ENCODE results near the gene TSGA10IP.
A peak's percentile ranks its signal among the peaks of the same experiment; 100 is the strongest.

The TSGA10IP gene

DNA sequence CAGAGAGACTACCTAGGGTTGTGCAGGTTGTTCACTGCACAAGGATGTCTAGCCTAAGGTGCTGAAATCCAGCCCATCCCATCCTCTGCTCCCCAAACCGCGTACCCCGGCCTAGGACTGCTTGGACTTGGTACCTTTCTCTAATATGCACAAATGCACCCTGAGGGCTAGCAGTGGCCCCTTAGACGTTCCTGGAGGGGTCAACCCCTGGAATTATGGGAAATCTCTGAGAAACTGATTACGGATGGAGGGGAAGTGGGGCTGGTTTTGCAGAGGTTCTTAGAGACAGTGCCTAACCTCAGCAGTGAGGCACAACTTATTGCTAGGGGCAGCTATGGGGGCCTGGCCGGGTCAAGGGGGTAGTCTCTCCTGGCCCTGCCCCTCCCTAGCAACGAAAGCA lies 28.9 kb upstream of the TSGA10IP start:
- peak overlapping the region; percentile 52 for H4K91ac ChIP-seq (ENCODE audit: low read depth, low read length)
- H2AFZ ChIP-seq (ENCODE audit: insufficient read depth, low read length, poor library complexity): no peak overlapping the region
- peaks cover 19% of the 10 kb centered on the region for H3K79me1 ChIP-seq (ENCODE audit: low read length)
- no peak overlapping the region for H4K8ac ChIP-seq (ENCODE audit: low read depth, low read length)
- peaks cover 18% of the 10 kb centered on the region in 2 experiments for H3K36me3 ChIP-seq (ENCODE audit: control insufficient read depth in 1 of 2, insufficient read depth in 2 of 2, low read length in 2 of 2)
- peak overlapping the region; percentile 35 for H2BK12ac ChIP-seq (ENCODE audit: low read length)
- no peak overlapping the region for H3K18ac ChIP-seq (ENCODE audit: low read length)
- H3K14ac ChIP-seq (ENCODE audit: low read length): peak overlapping the region; percentile 36
- H3K27ac ChIP-seq (ENCODE audit: low read depth, low read length): peak overlapping the region; percentile 79
- no peak overlapping the region for H4K12ac ChIP-seq (ENCODE audit: low read depth, low read length)
- H3K27me3 ChIP-seq (ENCODE audit: insufficient read depth, low read length): no peaks in the 10 kb centered on the region
- DNase-seq: no peak
- WGBS (ENCODE audit: extremely low coverage, insufficient coverage, insufficient read length): no CpG with 5 or more reads among the region's 7 CpGs
- H3K4me1 ChIP-seq (ENCODE audit: control insufficient read depth in 1 of 2, insufficient read depth in 2 of 2, low read length in 2 of 2): peaks cover 43 to 45% of the 10 kb centered on the region in 2 experiments
- no peak overlapping the region for H3K4me2 ChIP-seq (ENCODE audit: low read length)
- H2BK5ac ChIP-seq (ENCODE audit: low read depth, low read length, poor library complexity): no peak overlapping the region
- H3K23ac ChIP-seq (ENCODE audit: low read length): no peak overlapping the region
- no peak overlapping the region for H3K4me3 ChIP-seq (ENCODE audit: low read depth, low read length)
- H3K9ac ChIP-seq (ENCODE audit: low read length): no peak overlapping the region
- peak overlapping the region; percentile 43 for H2BK120ac ChIP-seq (ENCODE audit: insufficient read depth, low read length, poor library complexity)
- H3K4ac ChIP-seq (ENCODE audit: low read depth, low read length): no peak overlapping the region
- H3K9me3 ChIP-seq (ENCODE audit: insufficient read depth, low read depth, low read length): peaks cover 2% of the 10 kb centered on the region
- H2AK5ac ChIP-seq (ENCODE audit: low read length): no peak overlapping the region
- peaks cover 10% of the 10 kb centered on the region for H3K79me2 ChIP-seq (ENCODE audit: control insufficient read depth, insufficient read depth, low read length, poor library complexity)

GRCh38 chr11:65917077-65917433 lies 28.2 kb upstream of the TSGA10IP start:
- peak overlapping the region; percentile 35 for H3K4ac ChIP-seq (ENCODE audit: low read depth, low read length)
- H3K9me3 ChIP-seq (ENCODE audit: insufficient read depth, low read depth, low read length): peaks cover 2% of the 10 kb centered on the region
- no peak overlapping the region for H3K14ac ChIP-seq (ENCODE audit: low read length)
- no CpG with 5 or more reads among the region's 3 CpGs for WGBS (ENCODE audit: extremely low coverage, insufficient coverage, insufficient read length)
- peak overlapping the region; percentile 1 for H2BK12ac ChIP-seq (ENCODE audit: low read length)
- H4K8ac ChIP-seq (ENCODE audit: low read depth, low read length): no peak overlapping the region
- DNase-seq: no peak
- H4K91ac ChIP-seq (ENCODE audit: low read depth, low read length): no peak overlapping the region
- H3K23ac ChIP-seq (ENCODE audit: low read length): no peak overlapping the region
- peaks cover 21 to 22% of the 10 kb centered on the region in 2 experiments for H3K36me3 ChIP-seq (ENCODE audit: control insufficient read depth in 1 of 2, insufficient read depth in 2 of 2, low read length in 2 of 2)
- H2BK120ac ChIP-seq (ENCODE audit: insufficient read depth, low read length, poor library complexity): no peak overlapping the region
- H3K4me3 ChIP-seq (ENCODE audit: low read depth, low read length): peak overlapping the region; percentile 21
- H3K27me3 ChIP-seq (ENCODE audit: insufficient read depth, low read length): no peaks in the 10 kb centered on the region
- no peak overlapping the region for H3K27ac ChIP-seq (ENCODE audit: low read depth, low read length)
- H3K79me1 ChIP-seq (ENCODE audit: low read length): peaks cover 19% of the 10 kb centered on the region
- no peak overlapping the region for H2BK5ac ChIP-seq (ENCODE audit: low read depth, low read length, poor library complexity)
- no peak overlapping the region for H2AFZ ChIP-seq (ENCODE audit: insufficient read depth, low read length, poor library complexity)
- H3K4me2 ChIP-seq (ENCODE audit: low read length): no peak overlapping the region
- H3K79me2 ChIP-seq (ENCODE audit: control insufficient read depth, insufficient read depth, low read length, poor library complexity): peaks cover 10% of the 10 kb centered on the region
- peak overlapping the region; percentile 6 for H3K18ac ChIP-seq (ENCODE audit: low read length)
- H3K4me1 ChIP-seq (ENCODE audit: control insufficient read depth in 1 of 2, insufficient read depth in 2 of 2, low read length in 2 of 2): peaks cover 40 to 43% of the 10 kb centered on the region in 2 experiments
- peak overlapping the region; percentile 34 for H2AK5ac ChIP-seq (ENCODE audit: low read length)
- H3K9ac ChIP-seq (ENCODE audit: low read length): peak overlapping the region; percentile 14
- H4K12ac ChIP-seq (ENCODE audit: low read depth, low read length): no peak overlapping the region

DNA sequence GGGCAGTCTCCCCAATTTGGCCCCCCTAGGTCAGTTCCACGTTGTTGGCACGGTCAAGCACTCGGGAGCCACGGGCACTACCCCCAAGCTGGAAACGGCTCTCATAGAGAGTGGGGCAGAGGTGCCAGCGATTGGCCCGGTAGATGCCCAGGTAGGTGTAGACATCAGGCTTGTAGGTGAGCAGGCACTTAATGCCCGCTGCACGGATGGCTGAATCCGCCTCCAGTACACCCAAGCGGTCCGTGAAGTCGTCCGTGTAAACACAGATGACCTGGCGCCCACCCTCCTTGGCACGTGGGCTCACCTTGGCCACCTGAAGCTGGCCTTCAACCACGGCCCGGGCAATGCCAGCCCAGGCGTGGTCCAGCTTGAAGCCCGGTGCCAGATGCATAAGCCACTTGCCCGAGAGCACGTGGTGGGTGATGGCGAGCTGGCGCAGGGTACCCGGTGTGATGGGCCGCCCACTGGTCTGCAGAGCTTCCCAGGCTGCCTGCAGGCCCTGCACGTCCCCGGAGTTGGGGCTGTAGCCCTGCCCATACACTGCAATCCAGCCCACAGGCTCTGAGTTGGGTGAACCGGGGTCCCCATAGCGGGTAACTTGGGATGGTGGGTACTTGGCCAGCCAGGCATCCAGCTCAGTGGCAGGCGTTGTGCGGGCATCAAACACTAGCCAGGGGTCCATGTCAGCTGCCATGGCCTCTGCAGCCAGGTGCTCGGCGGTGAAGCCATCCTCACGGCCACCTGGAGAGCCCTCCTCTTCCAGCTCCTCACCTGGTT lies 27.7 kb upstream of the TSGA10IP start:
- H2BK5ac ChIP-seq (ENCODE audit: low read depth, low read length, poor library complexity): no peak overlapping the region
- no CpG with 5 or more reads among the region's 35 CpGs for WGBS (ENCODE audit: extremely low coverage, insufficient coverage, insufficient read length)
- H3K4me3 ChIP-seq (ENCODE audit: low read depth, low read length): peak overlapping the region; percentile 88

GRCh38 chr11:65918211-65919140 lies 26.8 kb upstream of the TSGA10IP start, which contains the start of gene C11orf68:
Gene C11orf68, minus strand, starts transcription at chr11:65919062. Its CDS starts 31 bp downstream, at chr11:65919031.
- Histone ChIP-seq H3K4ac (ENCODE audit: low read depth, low read length) (peak within 1 kb of the TSS; percentile 88), H2BK5ac (ENCODE audit: low read depth, low read length, poor library complexity) (peak within 1 kb of the TSS; percentile 81), H3K4me3 (ENCODE audit: low read depth, low read length) (peak within 1 kb of the TSS; percentile 92), H3K79me2 (ENCODE audit: control insufficient read depth, insufficient read depth, low read length, poor library complexity) (peaks cover 10% of the 10 kb centered on the region), H3K9me3 (ENCODE audit: insufficient read depth, low read depth, low read length) (peaks cover 2% of the 10 kb centered on the region), H3K27ac (ENCODE audit: low read depth, low read length) (peak within 1 kb of the TSS; percentile 71), H3K18ac (ENCODE audit: low read length) (peak within 1 kb of the TSS; percentile 99), H3K4me2 (ENCODE audit: low read length) (peak within 1 kb of the TSS; percentile 77), H2AK5ac (ENCODE audit: low read length) (peak within 1 kb of the TSS; percentile 96), H3K14ac (ENCODE audit: low read length) (peak within 1 kb of the TSS; percentile 98), H4K91ac (ENCODE audit: low read depth, low read length) (peak within 1 kb of the TSS; percentile 95), H4K8ac (ENCODE audit: low read depth, low read length) (peak within 1 kb of the TSS; percentile 93), H2AFZ (ENCODE audit: insufficient read depth, low read length, poor library complexity) (peak within 1 kb of the TSS; percentile 56), H3K23ac (ENCODE audit: low read length) (no peak within 1 kb of the TSS), H2BK120ac (ENCODE audit: insufficient read depth, low read length, poor library complexity) (peak within 1 kb of the TSS; percentile 93), H3K36me3 (ENCODE audit: control insufficient read depth in 1 of 2, insufficient read depth in 2 of 2, low read length in 2 of 2) (peaks cover 26 to 31% of the 10 kb centered on the region in 2 experiments), H4K12ac (ENCODE audit: low read depth, low read length) (peak within 1 kb of the TSS; percentile 95), H2BK12ac (ENCODE audit: low read length) (peak within 1 kb of the TSS; percentile 32), H3K79me1 (ENCODE audit: low read length) (peaks cover 19% of the 10 kb centered on the region), H3K9ac (ENCODE audit: low read length) (peak within 1 kb of the TSS; percentile 96), H3K27me3 (ENCODE audit: insufficient read depth, low read length) (no peaks in the 10 kb centered on the region), H3K4me1 (ENCODE audit: control insufficient read depth in 1 of 2, insufficient read depth in 2 of 2, low read length in 2 of 2) (peaks cover 39 to 43% of the 10 kb centered on the region in 2 experiments)
- WGBS (ENCODE audit: extremely low coverage, insufficient coverage, insufficient read length): no CpG with 5 or more reads among the region's 77 CpGs
- DNase-seq: peak in 1 of 2 donors; percentile 52

More for the DNA sequence above, 27.7 kb upstream of the TSGA10IP start:
- Histone ChIP-seq H3K9me3 (ENCODE audit: insufficient read depth, low read depth, low read length) (peaks cover 2% of the 10 kb centered on the region), H2BK12ac (ENCODE audit: low read length) (peak overlapping the region; percentile 25), H3K79me2 (ENCODE audit: control insufficient read depth, insufficient read depth, low read length, poor library complexity) (peaks cover 10% of the 10 kb centered on the region), H3K4me1 (ENCODE audit: control insufficient read depth in 1 of 2, insufficient read depth in 2 of 2, low read length in 2 of 2) (peaks cover 39 to 43% of the 10 kb centered on the region in 2 experiments), H3K4ac (ENCODE audit: low read depth, low read length) (peak overlapping the region; percentile 35), H3K9ac (ENCODE audit: low read length) (peak overlapping the region; percentile 96), H4K8ac (ENCODE audit: low read depth, low read length) (peak overlapping the region; percentile 93), H3K4me2 (ENCODE audit: low read length) (peak overlapping the region; percentile 77), H2AFZ (ENCODE audit: insufficient read depth, low read length, poor library complexity) (peak overlapping the region; percentile 23), H4K91ac (ENCODE audit: low read depth, low read length) (peak overlapping the region; percentile 95), H3K14ac (ENCODE audit: low read length) (peak overlapping the region; percentile 98), H3K27ac (ENCODE audit: low read depth, low read length) (no peak overlapping the region), H2BK120ac (ENCODE audit: insufficient read depth, low read length, poor library complexity) (no peak overlapping the region), H3K79me1 (ENCODE audit: low read length) (peaks cover 19% of the 10 kb centered on the region), H2AK5ac (ENCODE audit: low read length) (peak overlapping the region; percentile 11), H4K12ac (ENCODE audit: low read depth, low read length) (peak overlapping the region; percentile 95), H3K36me3 (ENCODE audit: control insufficient read depth in 1 of 2, insufficient read depth in 2 of 2, low read length in 2 of 2) (peaks cover 26 to 27% of the 10 kb centered on the region in 2 experiments), H3K27me3 (ENCODE audit: insufficient read depth, low read length) (no peaks in the 10 kb centered on the region), H3K23ac (ENCODE audit: low read length) (no peak overlapping the region), H3K18ac (ENCODE audit: low read length) (peak overlapping the region; percentile 6)
- DNase-seq: no peak
